H1 (cell line): Measurements from ENCODE around the gene KCNMB2. TPM values are rescaled to one million over a fixed set of nuclear protein-coding genes. Genes with fewer than 3 reads are reported as not detected.

ENCODE experiments used
- CBX5 ChIP-seq: fragments of 300-800, 300-1000 bp; sonication (generic); IDR thresholded peaks from 2 replicates; pipeline ENCODE4 v1.7.1; 2016; ENCODE audit warnings: antibody characterized with exemption, low read length, low read depth
- CHD7 ChIP-seq: fragments of 300-600 bp; sonication (generic); IDR thresholded peaks from 2 replicates; pipeline ENCODE4 v1.7.1; 2012; ENCODE audit warnings: low read length, moderate library complexity, mild to moderate bottlenecking, inconsistent platforms; ENCODE audit not compliant: insufficient replicate concordance
- E2F6 ChIP-seq: IDR thresholded peaks from 2 replicates; pipeline ENCODE4 v1.6.1; 2012; ENCODE audit warnings: inconsistent platforms
- GABPA ChIP-seq: IDR thresholded peaks from 2 replicates; pipeline ENCODE4 v1.6.1; 2011; ENCODE audit warnings: mild to moderate bottlenecking, low read length, moderate library complexity, borderline replicate concordance; ENCODE audit not compliant: insufficient read depth
- HDAC6 ChIP-seq: IDR thresholded peaks from one replicate; pipeline ENCODE4 v1.7.1; 2012; ENCODE audit warnings: low read depth, mild to moderate bottlenecking, inconsistent platforms, low read length, moderate library complexity
- JUN ChIP-seq: IDR thresholded peaks from 2 replicates; pipeline ENCODE4 v1.6.1; 2011; ENCODE audit warnings: low read depth, mild to moderate bottlenecking, improper control_type of control experiment, low read length
- SRF ChIP-seq: IDR thresholded peaks from 2 replicates; pipeline ENCODE4 v1.6.1; 2011; ENCODE audit warnings: mild to moderate bottlenecking, low read depth, low read length, moderate library complexity
- YY1 ChIP-seq: IDR thresholded peaks from 2 replicates; pipeline ENCODE4 v1.6.1; 2011; ENCODE audit warnings: low read depth, mild to moderate bottlenecking, low read length
- polyA plus RNA-seq, 7 experiments: library from polyadenylated mRNA; depleted of rRNA in 3 of 7; stranded (reverse) in 5 of 7; unstranded in 2 of 7; fragments of >200 nt in 5 of 7; fragments of 200-250 nt in 2 of 7; gene quantifications; 1 replicate in 5 of 7; 2 replicates in 1 of 7; 4 replicates in 1 of 7; pipeline versions ENCODE4 v1.2.1 to v1.2.3, GENCODE V29; 2011 to 2013; ENCODE audit warnings: missing spikeins in 2 of 7, mixed read lengths in 2 of 7
- total RNA-seq: library from RNA; stranded (reverse); fragmentation: NEBNext Ultra II Directional; extraction: Animal tissue kit (Norgen Biotek cat#: 25700); gene quantifications from 2 replicates; pipeline ENCODE4 v1.2.1, GENCODE V29; 2021

Gene KCNMB2
- total and polyA plus RNA-seq, 2 of the 8 experiments (the other 6 are each of a cell fraction or from before 2014, with no cell fraction given) = not detected

GRCh38 chr3:178518660-178519396 lies 17.4 kb upstream of the KCNMB2 start (continued):
- TF ChIP-seq CHD7 (no peak), SRF (no peak), HDAC6 (no peak), E2F6 (no peak), YY1 (no peak), GABPA (no peak), CBX5 (no peak), JUN (no peak)
